ENCODE results near the gene KIFC1.

DNA sequence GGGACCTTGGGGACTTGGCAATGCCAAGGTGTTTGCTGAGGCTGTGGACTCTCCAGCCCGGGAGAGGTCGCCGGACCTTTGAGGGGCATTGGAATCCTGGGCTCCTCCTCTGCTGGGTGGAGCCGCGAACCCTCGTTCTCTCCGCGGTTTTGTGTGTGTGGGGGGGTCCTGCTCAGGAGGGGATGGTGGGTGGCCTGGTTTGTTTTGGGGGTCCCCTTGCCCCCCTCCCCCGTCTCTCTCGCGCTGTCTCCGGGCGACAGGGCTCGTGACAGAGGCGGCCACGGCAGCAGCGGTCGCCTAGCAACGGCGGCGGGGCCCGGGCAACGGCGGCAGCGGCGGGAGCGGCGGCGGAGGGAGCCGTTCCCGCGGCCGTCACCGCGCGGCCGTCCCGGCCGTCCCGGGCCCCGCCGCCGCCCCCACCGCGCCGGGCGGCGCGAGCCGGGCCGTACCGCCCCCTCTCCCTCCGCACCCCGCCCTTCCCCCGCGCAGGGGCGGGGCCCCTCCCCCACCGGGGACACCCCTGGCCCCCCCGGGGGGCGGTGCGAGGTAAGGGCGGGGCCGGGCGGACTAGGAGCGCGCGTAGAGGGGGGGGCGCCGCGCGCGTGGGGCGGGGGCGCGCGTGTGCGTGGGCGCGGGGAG is 36.1 kb downstream of the KIFC1 start:
- TF ChIP-seq ESRRA (IDR thresholded peaks at IDR 0.05; ENCODE audit: borderline replicate concordance, low read depth) (peak; percentile 29; the same call in 1 of the 2 replicates), MAZ (CRISPR knock-in tag; conservative IDR thresholded peaks at IDR 0.05 in 1 of 2, IDR thresholded peaks at IDR 0.05 in 1 of 2) (peak in 1 of 2 experiments; percentile 75; a peak in 2 of 4 replicates), ZNF707 (CRISPR knock-in tag; conservative IDR thresholded peaks at IDR 0.05) (no peak), NCOA4 (IDR thresholded peaks at IDR 0.05; ENCODE audit: partially characterized antibody) (no peak), GABPA (tag; conservative IDR thresholded peaks at IDR 0.05; ENCODE audit: low read depth) (no peak)
- TF ChIP-seq, protein P1, sequence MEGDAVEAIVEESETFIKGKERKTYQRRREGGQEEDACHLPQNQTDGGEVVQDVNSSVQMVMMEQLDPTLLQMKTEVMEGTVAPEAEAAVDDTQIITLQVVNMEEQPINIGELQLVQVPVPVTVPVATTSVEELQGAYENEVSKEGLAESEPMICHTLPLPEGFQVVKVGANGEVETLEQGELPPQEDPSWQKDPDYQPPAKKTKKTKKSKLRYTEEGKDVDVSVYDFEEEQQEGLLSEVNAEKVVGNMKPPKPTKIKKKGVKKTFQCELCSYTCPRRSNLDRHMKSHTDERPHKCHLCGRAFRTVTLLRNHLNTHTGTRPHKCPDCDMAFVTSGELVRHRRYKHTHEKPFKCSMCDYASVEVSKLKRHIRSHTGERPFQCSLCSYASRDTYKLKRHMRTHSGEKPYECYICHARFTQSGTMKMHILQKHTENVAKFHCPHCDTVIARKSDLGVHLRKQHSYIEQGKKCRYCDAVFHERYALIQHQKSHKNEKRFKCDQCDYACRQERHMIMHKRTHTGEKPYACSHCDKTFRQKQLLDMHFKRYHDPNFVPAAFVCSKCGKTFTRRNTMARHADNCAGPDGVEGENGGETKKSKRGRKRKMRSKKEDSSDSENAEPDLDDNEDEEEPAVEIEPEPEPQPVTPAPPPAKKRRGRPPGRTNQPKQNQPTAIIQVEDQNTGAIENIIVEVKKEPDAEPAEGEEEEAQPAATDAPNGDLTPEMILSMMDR (IDR thresholded peaks at IDR 0.05 in 2 of 3, conservative IDR thresholded peaks at IDR 0.05 in 1 of 3; ENCODE audit: insufficient read depth in 2 of 3, low read depth in 1 of 3, low read length in 3 of 3): peak in 2 of 3 experiments; percentile 33 to 39; a peak in 3 of 6 replicates
- TF ChIP-seq, protein P2, sequence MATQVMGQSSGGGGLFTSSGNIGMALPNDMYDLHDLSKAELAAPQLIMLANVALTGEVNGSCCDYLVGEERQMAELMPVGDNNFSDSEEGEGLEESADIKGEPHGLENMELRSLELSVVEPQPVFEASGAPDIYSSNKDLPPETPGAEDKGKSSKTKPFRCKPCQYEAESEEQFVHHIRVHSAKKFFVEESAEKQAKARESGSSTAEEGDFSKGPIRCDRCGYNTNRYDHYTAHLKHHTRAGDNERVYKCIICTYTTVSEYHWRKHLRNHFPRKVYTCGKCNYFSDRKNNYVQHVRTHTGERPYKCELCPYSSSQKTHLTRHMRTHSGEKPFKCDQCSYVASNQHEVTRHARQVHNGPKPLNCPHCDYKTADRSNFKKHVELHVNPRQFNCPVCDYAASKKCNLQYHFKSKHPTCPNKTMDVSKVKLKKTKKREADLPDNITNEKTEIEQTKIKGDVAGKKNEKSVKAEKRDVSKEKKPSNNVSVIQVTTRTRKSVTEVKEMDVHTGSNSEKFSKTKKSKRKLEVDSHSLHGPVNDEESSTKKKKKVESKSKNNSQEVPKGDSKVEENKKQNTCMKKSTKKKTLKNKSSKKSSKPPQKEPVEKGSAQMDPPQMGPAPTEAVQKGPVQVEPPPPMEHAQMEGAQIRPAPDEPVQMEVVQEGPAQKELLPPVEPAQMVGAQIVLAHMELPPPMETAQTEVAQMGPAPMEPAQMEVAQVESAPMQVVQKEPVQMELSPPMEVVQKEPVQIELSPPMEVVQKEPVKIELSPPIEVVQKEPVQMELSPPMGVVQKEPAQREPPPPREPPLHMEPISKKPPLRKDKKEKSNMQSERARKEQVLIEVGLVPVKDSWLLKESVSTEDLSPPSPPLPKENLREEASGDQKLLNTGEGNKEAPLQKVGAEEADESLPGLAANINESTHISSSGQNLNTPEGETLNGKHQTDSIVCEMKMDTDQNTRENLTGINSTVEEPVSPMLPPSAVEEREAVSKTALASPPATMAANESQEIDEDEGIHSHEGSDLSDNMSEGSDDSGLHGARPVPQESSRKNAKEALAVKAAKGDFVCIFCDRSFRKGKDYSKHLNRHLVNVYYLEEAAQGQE (IDR thresholded peaks at IDR 0.05; ENCODE audit: borderline replicate concordance): no peak
- TF ChIP-seq, protein P2 (CRISPR knock-in tag; IDR thresholded peaks at IDR 0.05; ENCODE audit: low read depth): no peak
- TF ChIP-seq, protein P3, sequence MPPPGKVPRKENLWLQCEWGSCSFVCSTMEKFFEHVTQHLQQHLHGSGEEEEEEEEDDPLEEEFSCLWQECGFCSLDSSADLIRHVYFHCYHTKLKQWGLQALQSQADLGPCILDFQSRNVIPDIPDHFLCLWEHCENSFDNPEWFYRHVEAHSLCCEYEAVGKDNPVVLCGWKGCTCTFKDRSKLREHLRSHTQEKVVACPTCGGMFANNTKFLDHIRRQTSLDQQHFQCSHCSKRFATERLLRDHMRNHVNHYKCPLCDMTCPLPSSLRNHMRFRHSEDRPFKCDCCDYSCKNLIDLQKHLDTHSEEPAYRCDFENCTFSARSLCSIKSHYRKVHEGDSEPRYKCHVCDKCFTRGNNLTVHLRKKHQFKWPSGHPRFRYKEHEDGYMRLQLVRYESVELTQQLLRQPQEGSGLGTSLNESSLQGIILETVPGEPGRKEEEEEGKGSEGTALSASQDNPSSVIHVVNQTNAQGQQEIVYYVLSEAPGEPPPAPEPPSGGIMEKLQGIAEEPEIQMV (tag; conservative IDR thresholded peaks at IDR 0.05; ENCODE audit: low read depth): no peak
- TF ChIP-seq, protein P4, sequence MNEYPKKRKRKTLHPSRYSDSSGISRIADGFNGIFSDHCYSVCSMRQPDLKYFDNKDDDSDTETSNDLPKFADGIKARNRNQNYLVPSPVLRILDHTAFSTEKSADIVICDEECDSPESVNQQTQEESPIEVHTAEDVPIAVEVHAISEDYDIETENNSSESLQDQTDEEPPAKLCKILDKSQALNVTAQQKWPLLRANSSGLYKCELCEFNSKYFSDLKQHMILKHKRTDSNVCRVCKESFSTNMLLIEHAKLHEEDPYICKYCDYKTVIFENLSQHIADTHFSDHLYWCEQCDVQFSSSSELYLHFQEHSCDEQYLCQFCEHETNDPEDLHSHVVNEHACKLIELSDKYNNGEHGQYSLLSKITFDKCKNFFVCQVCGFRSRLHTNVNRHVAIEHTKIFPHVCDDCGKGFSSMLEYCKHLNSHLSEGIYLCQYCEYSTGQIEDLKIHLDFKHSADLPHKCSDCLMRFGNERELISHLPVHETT (CRISPR knock-in tag; conservative IDR thresholded peaks at IDR 0.05 in 1 of 2, IDR thresholded peaks at IDR 0.05 in 1 of 2): peak in 1 of 2 experiments; percentile 91; a peak in 2 of 4 replicates
